HCT116 (cell line): ENCODE measurements around the gene CHURC1.

Experiments used
- ELF1 ChIP-seq: IDR thresholded peaks from 2 replicates; pipeline ENCODE4 v1.6.1; 2012; ENCODE audit warnings: low read depth, borderline replicate concordance
- EZH2 ChIP-seq: fragments of 200-600 bp; sonication (generic); IDR thresholded peaks from 2 replicates; pipeline ENCODE4 v1.6.1; 2017; ENCODE audit warnings: antibody characterized with exemption, mixed run types
- EZH2phosphoT487 ChIP-seq: fragments of 200-600 bp; IDR thresholded peaks from 2 replicates; pipeline ENCODE4 v1.6.1; 2018; ENCODE audit warnings: antibody characterized with exemption, borderline replicate concordance
- SRF ChIP-seq: IDR thresholded peaks from 2 replicates; pipeline ENCODE4 v1.6.1; 2012; ENCODE audit warnings: low read depth
- YY1 ChIP-seq: IDR thresholded peaks from 2 replicates; pipeline ENCODE4 v1.6.1; 2011; ENCODE audit warnings: low read length, low read depth, moderate library complexity, mild to moderate bottlenecking; ENCODE audit not compliant: insufficient replicate concordance; ENCODE audit errors: extremely low read depth
- TF ChIP-seq, protein P1 (sequence below): IDR thresholded peaks from 2 replicates; pipeline ENCODE4 v1.6.1; 2012
- TF ChIP-seq, protein P2 (sequence below), 3 experiments: fragments of 200-600 bp in 1 of 3; sonication (generic) in 1 of 3; IDR thresholded peaks in 2 of 3; conservative IDR thresholded peaks in 1 of 3; 2 replicates each; pipeline ENCODE4 v1.5.1; 2012 to 2017; ENCODE audit warnings: low read depth in 2 of 3, low read length in 2 of 3, antibody characterized with exemption in 1 of 3, borderline replicate concordance in 1 of 3, control low read depth in 1 of 3, mild to moderate bottlenecking in 1 of 3, mixed read lengths in 1 of 3, mixed run types in 1 of 3, moderate library complexity in 1 of 3; ENCODE audit not compliant: insufficient read depth in 1 of 3

DNA sequence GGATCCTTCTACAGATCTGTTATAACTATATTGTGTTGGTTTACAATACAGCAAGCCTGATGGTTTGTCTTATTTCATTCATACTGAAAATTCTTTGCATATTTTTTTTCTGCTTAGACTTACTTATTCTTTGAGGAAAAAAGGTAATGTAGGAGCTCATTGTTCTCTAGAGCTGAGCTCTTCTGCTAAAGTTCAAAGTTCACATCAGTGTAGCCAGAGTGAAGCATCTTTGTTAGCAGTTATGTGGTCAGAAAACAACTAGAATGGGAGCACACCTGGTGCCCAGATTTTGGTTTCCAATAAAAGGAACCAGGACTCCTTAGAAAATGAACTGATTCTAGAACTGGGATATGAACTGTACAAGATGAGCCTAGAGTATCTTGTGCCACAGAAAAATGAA is 18.0 kb downstream of the CHURC1 start:
- TF ChIP-seq EZH2phosphoT487 (no peak), SRF (no peak), EZH2 (no peak), YY1 (no peak), ELF1 (no peak)
- TF ChIP-seq, protein P1, sequence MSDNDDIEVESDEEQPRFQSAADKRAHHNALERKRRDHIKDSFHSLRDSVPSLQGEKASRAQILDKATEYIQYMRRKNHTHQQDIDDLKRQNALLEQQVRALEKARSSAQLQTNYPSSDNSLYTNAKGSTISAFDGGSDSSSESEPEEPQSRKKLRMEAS = no peak
- TF ChIP-seq, protein P2, sequence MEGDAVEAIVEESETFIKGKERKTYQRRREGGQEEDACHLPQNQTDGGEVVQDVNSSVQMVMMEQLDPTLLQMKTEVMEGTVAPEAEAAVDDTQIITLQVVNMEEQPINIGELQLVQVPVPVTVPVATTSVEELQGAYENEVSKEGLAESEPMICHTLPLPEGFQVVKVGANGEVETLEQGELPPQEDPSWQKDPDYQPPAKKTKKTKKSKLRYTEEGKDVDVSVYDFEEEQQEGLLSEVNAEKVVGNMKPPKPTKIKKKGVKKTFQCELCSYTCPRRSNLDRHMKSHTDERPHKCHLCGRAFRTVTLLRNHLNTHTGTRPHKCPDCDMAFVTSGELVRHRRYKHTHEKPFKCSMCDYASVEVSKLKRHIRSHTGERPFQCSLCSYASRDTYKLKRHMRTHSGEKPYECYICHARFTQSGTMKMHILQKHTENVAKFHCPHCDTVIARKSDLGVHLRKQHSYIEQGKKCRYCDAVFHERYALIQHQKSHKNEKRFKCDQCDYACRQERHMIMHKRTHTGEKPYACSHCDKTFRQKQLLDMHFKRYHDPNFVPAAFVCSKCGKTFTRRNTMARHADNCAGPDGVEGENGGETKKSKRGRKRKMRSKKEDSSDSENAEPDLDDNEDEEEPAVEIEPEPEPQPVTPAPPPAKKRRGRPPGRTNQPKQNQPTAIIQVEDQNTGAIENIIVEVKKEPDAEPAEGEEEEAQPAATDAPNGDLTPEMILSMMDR (IDR thresholded peaks at IDR 0.05 in 2 of 3, conservative IDR thresholded peaks at IDR 0.05 in 1 of 3; ENCODE audit: borderline replicate concordance in 1 of 3, insufficient read depth in 1 of 3, low read depth in 2 of 3, low read length in 2 of 3) = no peak
